ENCODE measurements around the gene KIAA1217.

KIAA1217 gene

DNA sequence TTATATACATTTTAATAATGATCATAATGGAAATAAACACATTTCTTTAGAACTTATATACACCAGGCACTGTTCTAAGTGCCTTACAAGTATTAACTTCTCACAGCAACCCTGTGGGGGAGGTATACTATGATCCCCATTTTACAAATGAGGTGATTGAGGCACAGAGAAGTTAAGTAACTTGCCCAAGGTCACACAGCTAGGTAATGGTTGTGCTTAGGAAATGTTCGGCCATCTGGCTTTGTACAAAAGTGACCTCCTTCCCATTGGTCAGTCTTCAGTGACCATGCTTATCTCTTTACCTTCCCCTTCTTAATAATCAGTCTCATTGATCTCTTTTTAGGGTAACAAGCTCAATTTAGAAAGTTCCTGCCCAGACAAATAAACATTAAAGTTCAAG lies 158.8 kb downstream of the KIAA1217 start:
- DNase-seq (ENCODE audit: low read depth, low spot score) = no peak

DNA sequence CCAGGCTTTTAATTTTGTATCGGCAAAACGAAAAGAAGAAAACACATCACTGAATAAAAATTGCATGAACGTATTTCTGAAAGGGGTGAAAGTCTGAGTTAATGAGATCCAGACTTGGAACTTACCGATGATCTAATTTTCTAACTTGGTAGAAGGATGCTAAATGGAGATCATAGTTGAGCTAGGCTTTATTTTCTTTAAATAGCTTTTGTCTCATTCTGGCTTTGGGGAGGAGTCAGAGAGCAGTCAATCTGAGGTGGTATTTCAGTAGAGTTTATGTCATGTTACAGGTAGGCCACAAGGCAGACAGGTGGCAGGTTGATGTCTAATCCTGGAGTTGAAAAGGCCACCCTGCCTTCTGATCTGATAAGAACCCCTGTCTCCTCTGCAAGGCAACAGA lies 161.9 kb downstream of the KIAA1217 start:
- no peak for DNase-seq (ENCODE audit: low read depth, low spot score)

DNA sequence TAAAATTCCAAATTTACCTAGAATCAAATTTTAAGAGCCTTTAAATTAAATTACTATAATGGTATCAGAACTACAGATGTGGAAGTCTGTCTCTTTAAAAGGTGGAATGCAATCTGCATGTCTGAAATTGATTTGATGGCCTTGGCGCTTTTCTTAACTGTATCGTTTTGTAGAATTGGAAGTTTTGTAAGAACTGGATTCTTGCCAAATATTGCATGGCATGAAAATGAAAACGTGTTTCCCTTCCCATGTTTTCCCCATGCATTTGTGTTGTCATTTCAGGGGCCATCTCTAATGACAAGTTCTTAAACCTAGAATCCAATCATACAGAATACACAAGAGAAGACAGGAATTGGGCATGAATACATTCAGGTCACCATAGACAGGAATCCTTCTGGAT lies 162.5 kb downstream of the KIAA1217 start:
- DNase-seq (ENCODE audit: low read depth, low spot score) = no peak

DNA sequence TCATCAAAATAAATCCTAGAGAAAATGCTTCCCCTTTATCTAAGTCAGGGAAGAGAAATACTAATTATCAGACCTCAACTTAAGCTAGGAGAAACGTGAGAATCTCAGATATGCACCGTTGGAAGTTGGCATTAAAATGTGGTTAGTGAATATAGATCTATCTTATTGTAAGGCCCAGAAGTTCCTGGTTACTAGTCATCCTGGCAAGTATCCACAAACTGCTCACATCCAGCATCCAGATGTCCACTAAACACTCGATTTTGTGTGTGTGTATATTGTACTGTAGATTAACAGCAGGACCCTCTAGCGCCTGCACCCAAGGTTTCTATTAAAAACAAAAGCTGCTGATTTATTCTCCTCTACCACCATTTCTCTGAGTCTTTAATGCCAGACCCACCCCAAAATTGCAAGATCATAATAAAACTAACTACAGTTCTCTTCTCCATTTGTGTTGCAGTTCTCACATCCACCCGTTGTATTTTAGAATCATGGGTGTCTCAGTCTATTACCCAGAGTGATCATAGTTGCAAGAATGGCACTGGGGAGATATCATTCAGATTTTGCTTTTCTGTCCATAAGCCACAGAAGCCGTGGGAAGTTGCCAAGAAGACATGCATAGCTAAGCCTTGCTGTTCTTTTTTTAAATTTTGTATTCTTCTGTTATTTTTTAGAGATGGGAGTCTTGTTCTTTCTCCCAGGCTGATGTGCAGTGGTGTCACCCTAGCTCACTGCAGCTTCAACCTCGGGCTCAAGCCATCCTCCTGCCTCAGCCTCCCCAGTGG lies 165.4 kb downstream of the KIAA1217 start:
- no peak for DNase-seq (ENCODE audit: low read depth, low spot score)

DNA sequence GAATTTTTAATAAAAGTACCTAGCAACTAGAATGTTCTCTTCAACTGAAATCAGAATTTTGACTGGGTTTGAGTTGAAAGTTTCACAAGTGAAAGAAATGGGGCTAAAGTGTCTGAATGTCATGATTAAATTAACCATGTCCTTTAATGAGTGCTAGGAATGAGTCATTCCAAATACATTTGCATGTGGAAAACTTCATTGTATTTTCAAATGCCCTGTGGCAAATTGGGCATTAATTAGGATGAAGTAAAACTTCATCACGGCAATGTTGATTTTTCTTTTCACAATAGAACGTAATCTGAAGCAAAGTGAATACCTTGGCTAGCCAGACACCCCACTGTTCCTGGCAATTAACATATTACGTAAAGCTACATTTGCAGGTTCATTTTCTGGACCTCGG lies 166.6 kb downstream of the KIAA1217 start:
- no peak for DNase-seq (ENCODE audit: low read depth, low spot score)

DNA sequence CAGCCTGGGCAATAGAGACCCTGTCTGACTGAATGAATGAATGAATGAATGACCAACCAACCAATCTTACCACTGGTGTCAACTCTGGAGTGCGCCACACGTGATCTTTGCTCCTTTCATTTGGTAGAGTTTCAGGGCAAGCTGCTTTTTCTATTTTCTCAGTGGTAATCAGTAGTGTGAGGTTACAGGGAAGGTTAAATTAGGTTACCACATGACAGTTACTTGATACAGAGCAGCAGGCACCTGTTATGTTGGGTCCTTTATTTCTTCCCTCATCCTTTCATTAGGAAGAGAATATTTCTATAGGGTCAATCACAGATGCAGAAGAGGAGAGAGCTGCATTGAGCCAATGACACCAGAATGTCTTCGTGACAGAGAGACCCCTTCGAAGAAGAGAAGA lies 167.8 kb downstream of the KIAA1217 start:
- no peak for DNase-seq (ENCODE audit: low read depth, low spot score)

DNA sequence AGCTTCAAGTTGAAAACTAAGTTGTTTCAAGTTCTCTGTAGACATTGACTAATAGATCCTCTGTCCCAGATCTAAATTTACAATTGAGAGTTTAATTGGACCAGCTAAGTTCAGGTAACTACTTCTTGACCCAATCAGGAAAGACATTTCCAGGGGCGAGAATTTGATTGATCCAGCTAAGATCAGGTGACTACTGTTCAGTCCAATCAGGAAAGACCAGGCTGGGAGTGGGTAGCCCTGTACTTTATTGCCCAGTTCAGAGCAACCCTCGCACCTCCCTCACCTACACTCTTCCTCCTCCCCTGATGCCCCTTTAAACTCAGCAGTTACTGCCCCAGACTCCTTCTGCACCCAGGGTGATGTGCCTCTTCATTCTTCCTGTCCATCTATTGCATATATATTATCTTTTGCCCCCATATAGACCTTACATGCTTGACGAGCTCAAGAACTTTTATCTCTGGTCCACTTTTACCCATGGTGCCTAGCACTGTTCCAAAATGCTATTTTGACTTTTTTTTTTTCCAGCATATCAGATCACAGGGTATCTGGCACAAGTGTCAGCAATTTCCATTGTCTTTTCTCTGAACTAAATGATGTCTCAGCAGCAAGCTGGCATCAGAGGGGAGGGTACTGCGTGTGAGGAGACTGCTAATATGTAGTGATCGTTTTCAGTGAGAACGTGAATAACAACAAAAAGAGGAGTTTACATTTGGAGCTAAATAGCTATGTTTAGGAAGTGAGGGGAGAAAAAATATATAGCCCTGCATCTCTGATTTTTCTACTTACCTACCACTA lies 169.4 kb downstream of the KIAA1217 start:
- DNase-seq (ENCODE audit: low read depth, low spot score) = no peak

DNA sequence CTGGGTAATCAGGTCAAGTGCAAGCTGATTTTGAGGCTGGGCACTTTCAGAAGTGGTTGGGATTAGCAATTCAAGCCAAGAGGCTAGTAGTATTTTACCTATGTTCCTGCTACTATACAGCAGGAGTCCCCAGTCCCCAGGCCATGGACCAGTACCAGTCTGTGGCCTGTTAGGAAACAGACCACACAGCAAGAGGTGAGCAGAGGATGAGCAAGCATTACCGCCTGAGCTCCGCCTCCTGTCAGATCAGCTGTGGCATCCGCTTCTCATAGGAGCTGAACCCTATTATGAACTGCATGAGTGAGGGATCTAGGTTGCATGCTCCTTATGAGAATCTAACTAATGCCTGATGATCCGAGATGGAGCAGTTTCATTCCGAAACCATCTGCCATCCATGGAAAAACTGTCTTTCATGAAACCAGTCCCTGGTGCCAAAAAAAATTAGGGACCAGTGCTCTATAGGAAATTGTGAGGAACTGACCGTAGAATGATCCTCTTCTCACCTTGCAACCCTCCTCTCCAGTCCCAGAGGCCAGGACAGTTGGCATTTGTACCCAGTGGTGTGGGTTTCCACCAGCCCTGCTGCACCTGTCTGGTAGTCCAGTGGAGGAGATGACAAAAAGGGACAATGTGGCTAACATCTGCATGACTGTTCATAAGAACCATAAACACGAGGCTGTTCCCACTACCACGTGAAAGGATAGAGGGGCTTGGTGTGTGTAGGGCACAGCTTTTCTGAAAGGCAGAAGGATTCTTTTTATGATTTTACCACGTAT lies 172.5 kb downstream of the KIAA1217 start:
- DNase-seq (ENCODE audit: low read depth, low spot score) = no peak

DNA sequence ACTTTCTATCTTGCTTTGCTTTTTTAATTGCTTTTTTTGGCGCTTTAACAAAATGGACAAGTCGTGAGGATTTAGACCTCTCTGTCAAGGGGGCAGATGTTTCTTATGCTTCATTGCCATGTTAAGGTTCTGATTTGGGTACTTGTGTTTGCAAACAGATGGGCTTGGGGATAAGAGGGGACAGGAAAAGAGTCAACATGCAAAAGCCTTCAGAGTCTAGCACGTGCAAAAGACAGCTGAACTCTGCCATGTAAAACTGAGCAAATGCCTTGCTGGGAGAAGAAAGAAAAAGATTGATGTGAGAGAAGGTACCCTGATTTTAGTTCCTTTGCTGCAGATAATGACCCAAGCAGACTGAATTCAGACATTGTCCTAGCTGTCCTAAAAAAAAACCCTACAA lies 173.1 kb downstream of the KIAA1217 start:
- no peak for DNase-seq (ENCODE audit: low read depth, low spot score)

DNA sequence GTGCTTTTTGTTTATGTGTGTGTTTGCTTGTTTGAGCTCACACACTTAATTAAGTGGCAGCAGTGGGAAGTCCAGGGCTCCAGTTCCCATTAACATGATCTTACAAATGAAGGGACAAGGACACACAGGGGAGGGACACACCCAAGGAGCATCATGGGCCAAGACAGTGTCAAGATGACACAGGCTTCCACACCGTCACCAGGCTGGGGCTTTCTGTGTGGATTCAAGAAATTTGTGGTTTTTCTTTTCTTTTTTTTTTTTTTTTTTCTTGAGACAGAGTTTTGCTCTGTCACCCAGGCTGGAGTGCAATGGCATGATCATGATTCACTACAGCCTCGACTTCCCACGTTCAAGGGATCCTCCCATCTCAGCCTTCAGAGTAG lies 173.6 kb downstream of the KIAA1217 start:
- DNase-seq (ENCODE audit: low read depth, low spot score) = no peak

DNA sequence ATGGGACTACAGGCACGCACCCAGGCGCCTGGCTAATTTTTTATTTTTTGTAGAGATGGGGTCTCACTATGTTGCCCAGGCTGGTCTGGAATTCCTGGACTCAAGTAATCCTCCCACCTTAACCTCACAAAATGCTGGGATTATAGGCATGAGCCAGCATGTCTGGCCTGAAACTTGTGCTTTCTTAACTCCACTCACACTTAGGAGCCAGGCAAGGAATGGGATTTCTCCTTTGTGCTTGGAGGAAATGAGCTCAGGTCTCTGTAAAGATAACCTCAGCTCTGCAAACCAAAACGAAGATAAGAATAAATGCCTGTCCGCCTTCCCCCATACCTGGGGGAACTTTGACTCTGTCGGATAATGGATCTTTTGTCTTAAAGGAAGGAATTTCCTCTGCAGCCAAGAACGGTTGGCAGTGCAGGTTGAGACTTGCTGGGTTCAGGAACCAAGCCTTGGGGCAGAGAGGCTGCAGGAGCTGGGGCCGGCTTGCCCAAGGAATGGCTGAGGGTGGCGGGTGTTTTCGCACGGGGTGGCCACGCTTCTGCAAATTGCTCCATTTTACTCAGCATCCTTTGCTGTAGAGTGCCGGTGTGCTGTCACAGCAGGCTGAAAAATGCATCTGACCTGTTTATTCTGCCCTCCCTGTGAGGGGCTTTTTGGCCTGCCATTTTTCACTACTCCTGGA lies 174.2 kb downstream of the KIAA1217 start:
- no peak for DNase-seq (ENCODE audit: low read depth, low spot score)

DNA sequence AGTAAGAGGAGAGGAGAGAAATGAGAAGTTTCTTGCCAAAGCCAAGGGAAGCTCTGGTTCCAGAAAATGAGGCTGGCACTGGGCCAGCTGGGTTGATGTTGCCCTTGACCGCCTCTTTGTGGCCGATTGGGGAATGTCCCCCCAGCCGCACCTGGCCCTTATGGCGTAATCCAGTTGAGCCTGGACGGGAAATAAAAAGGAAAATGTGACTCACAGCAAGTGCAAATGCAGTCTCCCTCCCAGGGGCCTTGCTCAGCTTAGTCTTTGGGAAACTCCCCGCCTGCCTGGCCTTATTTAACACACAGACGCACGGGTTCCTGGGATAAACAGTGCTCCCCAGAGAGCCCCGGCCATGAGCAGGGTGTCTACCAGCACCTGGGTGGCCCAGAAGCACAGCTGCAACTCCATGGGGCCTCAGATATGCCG lies 174.8 kb downstream of the KIAA1217 start:
- DNase-seq (ENCODE audit: low read depth, low spot score) = peak; percentile 78

DNA sequence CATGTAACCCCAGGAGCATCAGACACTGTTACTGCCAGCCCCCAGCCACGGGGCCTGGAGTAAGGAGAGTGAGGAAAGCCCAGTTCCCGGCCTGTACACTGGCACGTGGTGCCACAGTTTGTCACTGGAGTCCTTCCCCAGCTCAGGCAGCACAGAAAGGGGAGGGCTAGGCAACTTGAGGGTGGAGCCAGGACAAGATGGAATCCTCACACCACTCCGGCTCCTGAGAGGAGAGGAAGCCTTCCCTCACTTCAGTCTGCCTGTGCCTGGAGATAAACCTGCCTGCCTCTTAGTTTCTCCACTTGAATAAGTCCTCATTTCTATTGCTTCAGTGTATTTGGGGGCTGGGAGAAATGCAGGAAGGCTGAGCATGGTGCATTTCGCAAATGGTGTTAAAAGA lies 176.0 kb downstream of the KIAA1217 start:
- DNase-seq (ENCODE audit: low read depth, low spot score) = no peak

DNA sequence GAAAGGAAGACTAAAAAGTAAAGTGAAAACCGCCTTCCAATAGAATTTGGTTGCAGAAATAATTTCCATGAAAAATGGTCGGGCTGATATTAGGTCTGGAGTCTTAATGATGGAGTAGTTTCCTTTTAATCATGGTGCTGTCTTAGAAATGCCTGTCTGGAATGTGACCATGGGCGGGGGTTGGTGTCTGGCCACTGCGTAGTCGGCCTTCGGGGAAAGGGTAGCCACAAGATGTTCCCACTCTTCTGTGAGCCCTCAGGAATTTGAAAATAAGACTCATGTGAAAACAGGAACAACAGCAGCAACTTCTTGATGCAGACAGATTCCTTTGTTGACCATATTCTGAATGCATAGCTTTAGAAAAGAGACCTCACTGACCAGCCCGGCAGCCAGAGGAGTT lies 176.8 kb downstream of the KIAA1217 start:
- DNase-seq (ENCODE audit: low read depth, low spot score) = no peak

DNA sequence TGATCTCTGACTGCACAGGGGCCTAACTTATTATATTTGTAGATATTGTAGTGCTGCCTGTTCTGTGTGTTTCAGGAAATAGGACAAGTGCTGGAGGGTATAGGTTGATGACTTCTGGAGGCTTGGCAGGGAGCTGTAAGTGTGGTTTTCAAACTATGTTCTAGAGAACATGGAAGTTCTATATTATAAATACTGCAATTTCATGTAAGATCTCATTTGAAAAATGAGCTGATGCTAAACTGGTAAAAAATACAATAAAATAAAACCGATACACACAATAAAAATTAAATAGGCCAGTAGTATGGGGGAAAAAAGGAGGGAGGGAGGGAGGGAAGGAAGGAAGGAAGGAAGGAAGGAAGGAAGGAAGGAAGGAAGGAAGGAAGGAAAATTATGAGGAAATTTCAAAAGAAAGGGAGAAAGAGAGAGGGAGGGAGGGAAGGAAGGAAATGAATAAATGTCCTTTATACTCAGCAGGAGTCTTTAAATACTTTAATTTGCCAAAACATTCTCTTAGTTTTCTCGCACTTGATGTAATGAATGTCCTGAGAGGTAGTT lies 181.3 kb downstream of the KIAA1217 start:
- no peak for DNase-seq (ENCODE audit: low read depth, low spot score)

DNA sequence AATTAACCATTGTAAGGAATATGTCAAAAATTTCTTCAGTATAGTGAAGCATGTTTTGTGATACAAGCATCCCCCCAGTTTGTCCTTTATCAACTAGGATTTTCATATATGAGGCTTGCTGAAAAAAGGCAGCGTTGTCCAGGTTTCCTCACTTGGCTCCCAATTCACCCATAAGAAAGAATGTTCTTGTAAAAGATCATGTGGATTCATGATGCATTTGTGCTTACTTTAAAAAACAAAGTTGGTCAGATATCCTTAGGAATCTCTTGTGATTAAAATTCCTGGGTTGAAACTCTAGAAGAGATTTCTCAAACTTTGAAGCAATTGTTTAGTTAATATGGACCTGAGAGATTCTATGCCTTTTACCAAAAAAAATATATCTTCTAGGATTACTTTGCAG lies 181.8 kb downstream of the KIAA1217 start:
- no peak for DNase-seq (ENCODE audit: low read depth, low spot score)

DNA sequence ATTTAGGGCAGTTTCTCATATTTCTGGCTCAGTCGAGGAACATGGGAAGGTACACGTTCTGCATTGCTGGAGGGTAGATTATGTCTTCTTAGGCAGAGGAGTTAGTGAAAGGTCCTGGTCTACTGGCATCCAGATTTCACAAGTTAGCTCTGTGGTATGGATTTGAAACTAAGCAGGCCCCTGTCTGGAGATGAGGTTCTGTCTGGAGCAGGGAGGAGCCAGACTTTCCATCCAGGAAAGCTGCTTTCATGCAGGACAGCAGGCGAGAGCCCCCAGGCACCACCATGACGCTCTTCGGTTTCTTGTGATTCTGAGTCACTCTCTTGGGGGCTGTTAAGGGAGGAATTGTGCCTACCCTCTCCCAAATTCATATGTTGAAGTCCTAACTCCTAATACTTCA lies 184.3 kb downstream of the KIAA1217 start:
- DNase-seq (ENCODE audit: low read depth, low spot score) = no peak

DNA sequence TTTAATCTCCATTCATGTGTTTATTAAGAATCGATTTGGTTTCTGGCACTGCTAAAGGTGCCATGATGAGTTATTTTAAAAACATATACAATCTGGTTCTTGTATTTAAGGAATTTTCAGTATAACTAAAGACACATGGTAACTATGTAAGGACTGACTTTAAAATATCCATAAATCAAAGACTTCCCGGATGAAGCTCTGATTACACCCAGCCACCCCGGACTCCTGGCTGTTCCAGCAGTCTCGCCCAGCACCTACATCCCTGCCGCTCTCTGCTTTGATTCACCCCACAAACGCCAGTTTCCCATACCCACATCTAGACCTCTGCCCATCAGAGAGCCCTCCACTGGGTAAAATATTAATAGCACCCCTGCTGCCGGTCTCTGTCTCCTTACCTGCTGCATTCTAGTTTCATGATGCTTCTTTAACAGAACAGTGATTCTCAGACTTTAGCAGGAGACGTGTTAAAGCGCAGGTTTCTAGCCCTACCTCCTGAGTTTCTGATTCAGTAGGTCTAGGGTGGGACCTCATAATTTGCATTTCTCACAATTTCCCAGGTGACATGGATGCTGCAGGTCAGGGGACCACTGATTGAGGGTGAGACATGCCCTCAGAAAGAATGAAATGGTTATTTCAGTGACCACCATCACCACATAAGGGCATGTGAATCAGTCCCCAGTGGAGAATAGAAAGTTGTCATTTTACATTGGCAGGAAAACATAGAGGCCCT lies 185.7 kb downstream of the KIAA1217 start:
- no peak for DNase-seq (ENCODE audit: low read depth, low spot score)

DNA sequence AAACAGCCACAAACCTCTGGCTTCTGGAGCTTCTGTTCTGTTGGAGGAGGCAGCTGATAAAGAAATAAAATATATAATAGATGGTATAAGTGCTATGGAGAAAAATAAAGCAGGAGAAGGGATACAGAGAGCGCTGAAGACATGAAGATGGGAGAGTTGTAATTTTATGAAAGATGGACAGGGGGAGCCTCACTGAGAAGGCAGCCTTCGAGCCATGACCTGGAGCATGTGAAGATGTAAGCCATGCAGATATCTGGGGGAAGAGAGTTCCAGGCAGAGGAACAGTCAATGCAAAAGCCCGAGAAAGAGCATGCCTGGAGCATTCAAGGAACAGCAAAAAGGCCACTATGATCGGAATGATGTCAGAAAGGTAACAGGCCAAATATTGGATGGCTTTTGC lies 187.5 kb downstream of the KIAA1217 start:
- DNase-seq (ENCODE audit: low read depth, low spot score) = no peak

DNA sequence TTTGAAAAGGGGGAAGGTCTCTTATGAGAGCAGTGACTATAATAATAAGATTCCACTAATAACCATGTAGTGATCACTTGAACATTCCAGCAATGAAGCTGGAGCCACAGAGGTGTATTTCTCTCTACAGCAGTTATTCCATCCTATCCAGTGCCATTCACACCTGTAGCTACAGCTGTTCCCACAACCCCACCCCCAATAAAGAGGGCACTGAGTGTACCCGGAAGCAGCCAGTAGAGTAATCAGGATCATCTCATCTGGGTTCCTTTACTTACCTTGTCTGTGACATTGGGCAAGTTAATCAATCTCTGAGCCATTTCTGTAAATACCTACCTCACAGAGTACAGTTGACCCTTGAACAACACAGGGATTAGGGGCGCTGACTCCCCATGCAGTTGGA lies 188.7 kb downstream of the KIAA1217 start:
- no peak for DNase-seq (ENCODE audit: low read depth, low spot score)

DNA sequence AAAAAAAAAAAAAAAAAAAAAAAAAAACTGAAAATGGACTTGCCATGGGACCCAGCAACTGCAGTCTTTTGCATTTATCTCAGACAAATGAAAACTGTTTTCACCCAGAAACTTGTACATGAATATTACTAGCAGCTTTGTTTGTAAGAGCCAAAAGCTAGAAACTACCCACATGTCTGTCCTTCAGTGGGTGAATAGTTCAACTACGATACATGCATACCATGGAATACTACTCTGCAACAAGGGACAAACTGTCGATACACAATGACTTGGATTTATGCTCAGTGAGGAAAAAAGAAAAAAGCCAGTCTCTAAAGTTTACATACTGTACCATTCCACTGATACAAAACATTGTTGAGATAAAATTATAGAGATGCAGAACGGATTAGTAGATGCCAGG lies 195.6 kb downstream of the KIAA1217 start:
- no peak for DNase-seq (ENCODE audit: low read depth, low spot score)

All from iPS DF 19.7 (cell line).